HG02571 (cell line): Measurements from ENCODE around the gene SYTL3.
"Not testable (repeated sequence)": the region's sequence is repeated elsewhere in the genome, so short reads cannot be mapped to it uniquely, and the experiment has no call there.

ENCODE experiments used
- ATAC-seq: cut with Tn5 transposase; IDR thresholded peaks from one replicate; pipeline ENCODE4 v1.9.1; 2021; ENCODE audit warnings: mild to moderate bottlenecking, moderate library complexity; ENCODE audit not compliant: unreplicated experiment

The SYTL3 gene

GRCh38 chr6:158784505-158784904 lies 134.7 kb downstream of the SYTL3 start:
- ATAC-seq: no peak

- no peak for ATAC-seq
Observed at GRCh38 chr6:158785036-158785435, 135.2 kb downstream of the SYTL3 start.

GRCh38 chr6:158786645-158787304 lies 136.9 kb downstream of the SYTL3 start:
- ATAC-seq: no peak

DNA sequence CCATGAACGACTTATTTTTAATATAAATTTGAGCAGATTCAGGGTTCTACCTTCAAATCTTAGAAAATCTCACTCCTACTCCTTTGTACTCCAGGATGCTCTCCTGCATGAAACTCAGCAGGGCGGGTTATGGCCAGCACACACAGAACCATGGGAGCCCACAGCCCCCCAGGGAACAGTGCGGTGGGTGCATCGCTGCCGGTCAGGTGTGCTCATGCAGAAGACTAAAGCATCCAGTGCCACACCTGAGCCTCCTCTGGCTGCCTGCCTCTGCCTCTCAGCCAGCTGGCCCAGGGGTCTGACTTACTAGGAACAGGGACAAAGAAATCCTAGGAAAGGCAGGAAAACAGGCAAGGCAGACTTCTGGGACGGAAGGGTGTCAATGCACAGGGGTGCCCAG lies 137.5 kb downstream of the SYTL3 start:
- no peak for ATAC-seq

DNA sequence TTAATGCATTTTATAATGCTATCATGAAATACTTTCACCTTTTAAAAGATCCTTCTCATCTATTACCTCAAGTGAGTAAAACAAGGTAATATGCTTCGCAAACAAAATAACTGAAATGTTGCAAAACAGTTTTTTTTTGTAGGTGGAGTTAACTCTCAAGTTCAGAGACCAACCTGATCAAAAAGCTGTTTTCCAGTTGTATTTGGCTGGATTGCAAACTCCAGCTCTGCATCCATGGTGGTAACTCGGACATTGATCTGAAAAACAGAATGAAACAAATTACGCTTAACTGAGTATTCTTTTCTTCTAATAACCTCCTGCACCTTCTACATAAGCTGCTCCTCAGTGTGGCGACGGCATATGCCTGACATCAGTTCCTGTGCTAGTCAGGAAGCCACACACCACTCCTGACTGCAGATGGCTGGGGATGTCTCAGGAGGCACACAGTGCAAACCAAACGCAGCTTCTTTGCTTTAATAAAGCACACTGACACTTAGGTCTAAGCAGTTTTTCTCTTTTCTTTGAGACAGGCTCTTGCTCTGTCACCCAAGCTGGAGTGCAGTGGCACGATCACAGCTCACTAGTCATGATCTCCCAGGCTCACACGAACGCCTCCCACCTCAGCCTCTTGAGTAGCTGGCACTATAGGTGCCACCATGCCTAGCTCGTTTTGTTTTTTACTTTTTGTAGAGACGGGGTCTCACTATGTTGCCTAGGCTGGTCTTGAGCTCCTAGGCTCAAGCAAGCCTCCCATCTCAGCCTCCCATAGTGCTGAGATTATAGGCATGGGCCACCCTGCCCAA lies 139.5 kb downstream of the SYTL3 start:
- no peak for ATAC-seq

- no peak for ATAC-seq
Observed at GRCh38 chr6:158791274-158791855, 141.5 kb downstream of the SYTL3 start.

DNA sequence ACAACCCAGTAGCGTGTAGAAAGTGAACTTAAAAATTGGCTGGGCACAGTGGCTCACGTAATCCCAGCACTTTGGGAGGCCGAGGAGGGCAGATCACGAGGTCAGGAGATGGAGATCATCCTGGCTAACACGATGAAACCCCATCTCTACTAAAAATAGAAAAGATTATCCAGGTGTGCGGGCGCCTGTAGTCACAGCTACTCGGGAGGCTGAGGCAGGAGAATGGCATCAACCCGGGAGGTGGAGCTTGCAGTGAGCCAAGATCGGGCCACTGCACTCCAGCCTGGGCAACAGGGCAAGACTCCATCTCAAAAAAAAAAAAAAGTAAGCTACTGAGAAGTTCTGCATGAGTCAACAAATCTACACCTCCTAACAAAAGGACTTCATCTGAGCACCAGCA lies 142.7 kb downstream of the SYTL3 start:
- ATAC-seq: not testable (repeated sequence)

DNA sequence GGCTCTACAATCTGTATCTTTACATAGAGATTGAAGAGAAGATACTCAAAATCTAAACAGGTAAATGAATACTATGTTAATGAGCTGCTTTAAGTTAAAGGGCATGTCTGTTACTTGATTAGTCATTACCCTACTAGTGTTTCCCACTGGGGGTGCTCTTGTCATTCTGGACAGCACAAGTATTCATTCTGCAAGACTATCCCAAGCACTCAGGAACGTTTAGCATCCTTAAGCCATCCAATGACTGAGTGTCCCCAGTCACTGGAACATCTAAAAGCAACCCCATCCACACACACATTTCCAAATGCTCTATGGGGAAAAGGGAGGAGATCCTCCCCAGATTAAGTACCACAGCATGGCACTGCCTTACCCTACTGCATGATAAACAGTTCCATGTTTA lies 143.6 kb downstream of the SYTL3 start:
- peak; percentile 70 for ATAC-seq

DNA sequence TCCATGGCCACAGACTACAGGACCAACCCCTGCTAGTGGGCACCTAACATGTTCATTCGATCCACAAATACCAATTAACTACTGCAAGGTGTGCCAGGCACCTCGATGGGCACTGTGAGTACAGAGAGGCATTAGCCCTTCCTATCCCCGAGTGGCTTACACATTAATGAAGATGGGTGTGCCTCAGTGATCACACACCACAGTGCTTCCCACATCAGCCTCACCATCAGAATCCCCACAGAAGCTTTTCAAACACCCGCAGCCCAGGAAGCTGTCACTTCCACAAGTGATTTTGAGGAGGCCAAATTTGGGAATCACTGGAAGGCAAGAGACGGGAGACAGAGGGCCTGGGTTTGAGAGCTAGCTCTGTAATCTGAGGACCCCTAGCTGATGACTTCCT lies 145.7 kb downstream of the SYTL3 start:
- no peak for ATAC-seq

DNA sequence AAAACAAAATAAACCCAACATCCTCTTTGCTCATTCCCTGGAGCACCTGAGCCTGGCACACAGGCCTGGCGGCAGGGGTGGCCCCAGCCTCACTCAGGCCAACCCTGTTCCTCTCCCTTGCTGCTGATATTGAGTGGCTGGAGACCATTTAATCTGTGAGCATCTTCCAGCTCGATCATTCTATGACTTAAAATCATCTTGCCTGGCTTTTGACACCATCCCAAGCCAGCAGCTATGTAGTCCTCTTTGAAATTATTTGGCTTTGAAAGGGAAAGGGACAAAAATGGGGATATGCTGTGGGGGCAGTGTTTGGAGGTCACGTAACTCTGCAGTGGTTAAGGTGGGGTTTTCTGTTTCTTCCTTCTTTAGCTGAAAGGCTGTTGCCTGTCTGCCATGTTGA lies 146.5 kb downstream of the SYTL3 start:
- ATAC-seq: no peak

DNA sequence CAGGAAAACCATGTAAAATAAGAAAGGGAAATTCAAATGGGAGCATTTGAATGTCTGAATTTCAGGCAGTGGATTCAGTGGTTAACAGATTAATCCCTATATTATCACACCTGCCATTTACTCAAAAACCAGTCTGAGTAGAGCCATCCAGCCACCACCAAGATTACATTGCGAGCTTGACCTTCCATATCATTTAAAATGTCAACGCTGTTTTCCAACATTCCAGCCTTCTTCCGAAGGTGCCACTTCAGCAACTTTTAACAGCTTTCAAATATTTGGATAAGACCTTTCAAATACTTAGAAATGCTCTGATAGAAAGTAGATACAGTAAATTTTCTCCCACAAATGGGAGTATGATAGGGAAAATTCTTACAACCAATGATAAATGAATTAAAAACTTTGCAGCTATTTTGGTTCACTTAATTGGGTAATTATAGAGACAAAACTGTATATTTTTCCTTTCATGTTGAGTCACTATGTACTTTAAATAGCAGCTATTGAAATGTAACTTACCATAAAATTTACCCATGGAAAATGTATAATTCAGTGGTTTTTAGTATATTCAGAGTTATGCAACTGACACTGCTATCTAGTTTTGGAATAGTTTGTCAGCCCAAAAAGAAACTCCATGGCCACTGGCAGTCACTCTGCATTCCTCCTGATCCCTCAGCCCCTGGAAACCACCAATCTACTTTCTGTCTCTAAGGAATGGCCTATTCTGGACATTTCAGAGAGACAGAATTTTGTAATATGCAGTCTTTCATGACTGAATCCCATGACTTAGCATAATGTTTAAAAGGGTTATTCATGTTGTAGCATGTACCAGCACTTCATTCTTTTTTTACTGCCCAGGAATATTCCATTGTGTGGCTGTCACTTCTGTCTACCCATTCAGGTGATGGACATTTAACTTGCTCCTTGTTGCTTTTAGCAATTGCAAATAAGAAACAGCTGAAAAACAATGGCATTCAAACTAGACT lies 147.8 kb downstream of the SYTL3 start:
- no peak for ATAC-seq

- ATAC-seq: no peak
Observed at GRCh38 chr6:158798311-158798710, 148.5 kb downstream of the SYTL3 start.

DNA sequence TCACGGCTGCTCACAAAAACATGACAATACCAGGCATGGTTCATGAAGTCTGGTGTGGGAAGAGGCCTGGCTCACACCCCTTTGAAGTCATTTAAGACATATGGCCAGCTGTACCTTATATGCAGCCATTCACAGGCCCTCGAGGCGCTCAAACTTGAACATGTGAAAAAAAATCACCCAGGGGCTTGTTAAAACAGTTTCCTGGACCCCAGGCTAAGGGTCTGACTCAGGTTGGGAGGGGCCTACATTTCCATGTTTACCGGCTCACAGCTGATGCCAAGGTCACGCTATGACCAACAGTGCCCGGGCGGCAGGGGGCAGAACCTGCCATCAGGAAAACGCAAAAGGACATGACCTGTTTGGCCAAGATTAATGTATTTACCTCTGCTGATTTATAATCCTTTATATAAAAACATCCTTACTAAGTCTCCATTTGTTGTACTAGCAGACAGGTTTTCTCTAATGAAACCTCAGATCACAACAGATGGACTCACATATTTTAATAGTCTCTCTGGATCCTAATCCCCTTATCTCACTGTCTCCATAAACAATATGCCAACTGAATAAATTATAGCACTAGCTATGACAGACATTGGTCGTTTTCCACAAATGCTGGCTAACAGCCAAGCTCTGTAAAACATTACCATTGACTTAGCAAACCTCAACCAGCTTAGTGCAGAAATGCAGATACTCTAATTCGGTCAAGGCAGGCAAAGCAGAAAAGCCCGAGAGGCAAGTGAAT lies 149.4 kb downstream of the SYTL3 start:
- ATAC-seq: no peak

DNA sequence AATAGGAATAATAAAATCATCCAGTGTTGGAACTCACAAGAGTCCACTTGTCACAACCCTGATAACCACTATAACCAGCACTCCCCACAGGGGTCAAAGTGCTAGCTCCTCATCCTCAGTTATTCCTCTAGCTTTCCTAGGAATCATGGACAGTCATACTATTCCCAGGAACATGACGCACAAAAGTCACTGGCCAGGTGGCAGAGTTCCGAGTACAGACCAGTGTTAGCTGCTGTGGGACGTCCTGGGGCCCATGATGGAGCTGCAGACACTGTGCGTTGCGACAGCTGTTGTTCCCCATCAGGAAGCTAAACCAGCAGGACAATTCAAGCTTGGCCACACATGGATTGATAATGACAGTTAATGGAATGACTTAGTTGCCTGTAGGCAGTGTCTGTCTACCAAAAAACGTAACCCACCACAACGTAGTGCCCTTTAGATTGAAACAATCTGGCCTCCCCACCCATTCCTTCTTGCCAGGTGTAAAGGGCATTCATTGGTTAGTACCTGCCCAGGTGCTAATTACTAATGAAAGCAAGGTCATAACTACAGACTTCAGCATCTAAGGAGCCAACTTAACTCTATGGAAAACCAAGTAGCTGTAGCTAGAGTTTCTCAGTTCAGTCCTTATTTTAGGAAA lies 151.9 kb downstream of the SYTL3 start:
- ATAC-seq: no peak

DNA sequence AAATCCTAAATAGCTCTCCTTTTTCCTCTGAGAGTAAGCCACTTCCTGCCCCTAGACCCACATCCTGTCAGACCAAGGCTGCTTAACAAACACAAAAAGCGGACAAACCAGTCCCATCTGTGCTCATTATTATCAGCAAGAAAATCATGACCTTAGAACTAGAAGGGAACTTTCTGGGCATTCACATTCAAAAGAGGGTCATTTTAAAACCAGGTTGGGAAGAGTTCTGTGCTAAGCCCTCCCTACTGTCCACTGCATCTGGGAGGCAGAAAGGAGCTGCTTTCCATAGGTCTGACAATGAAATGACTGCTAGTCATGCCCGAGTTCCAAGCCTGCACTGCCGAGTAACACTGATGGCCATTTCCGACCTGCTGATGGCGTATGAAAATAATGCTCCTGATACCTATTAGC lies 153.9 kb downstream of the SYTL3 start:
- ATAC-seq: no peak

DNA sequence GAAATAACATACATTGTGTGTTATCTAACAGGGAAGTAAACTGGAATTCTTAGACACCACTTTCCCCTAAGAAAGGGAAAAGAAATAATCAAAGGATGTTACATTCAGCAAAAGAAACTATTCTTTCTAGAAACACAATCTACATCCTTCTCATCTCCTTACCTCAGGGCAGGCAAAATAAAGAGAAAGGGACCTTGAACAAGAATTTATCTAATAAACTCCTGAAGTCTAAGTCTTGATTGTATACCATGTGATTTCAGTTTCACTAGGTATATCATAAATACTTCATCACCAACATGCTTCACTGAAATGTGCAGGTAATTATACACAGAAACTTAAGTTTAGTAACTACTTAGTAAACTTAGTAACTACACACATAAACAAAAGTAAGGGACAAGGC lies 154.4 kb downstream of the SYTL3 start:
- no peak for ATAC-seq

DNA sequence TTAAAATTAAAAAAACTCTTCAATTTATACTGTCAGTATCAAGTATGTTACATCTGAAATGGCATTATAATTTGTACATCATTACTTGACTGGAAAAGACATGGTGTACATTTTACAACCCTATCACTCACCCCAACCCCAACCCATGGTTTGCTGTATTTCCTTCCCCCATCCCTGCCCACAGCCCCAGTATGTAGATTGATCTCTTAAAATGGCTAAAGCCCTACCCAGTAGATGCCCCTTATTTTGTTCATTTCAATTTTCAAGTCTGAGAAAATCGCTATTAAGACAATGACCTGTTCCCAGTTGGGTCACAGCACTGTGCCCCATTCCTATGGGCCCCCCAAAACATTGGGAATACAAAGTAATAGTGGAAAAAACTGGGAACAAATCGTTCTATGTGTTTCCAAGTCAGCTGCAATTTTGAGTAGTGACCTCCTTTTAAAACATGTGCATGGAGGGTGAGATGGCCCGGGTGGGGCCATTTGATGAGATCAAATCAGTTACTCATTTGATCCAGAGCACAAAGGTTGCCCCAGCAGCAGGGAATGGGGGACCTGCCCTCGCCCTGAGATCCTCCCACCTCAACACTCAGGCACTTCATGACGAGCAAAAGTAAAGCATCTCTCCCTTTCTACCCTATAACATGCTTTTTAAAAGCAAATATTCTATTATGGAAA lies 156.0 kb downstream of the SYTL3 start:
- ATAC-seq: no peak

- ATAC-seq: no peak
Observed at GRCh38 chr6:158807515-158808441, 157.9 kb downstream of the SYTL3 start.
